ENCODE results near the gene TBC1D23. TPM values are rescaled to one million over a fixed set of nuclear protein-coding genes. Genes with fewer than 3 reads are reported as not detected.
"Not testable (repeated sequence)": the region's sequence is repeated elsewhere in the genome, so short reads cannot be mapped to it uniquely, and the experiment has no call there.

TBC1D23 gene
- total RNA-seq, 4 donors from 2014 or later = 25.7 to 36.6 (median 34.6) TPM

DNA sequence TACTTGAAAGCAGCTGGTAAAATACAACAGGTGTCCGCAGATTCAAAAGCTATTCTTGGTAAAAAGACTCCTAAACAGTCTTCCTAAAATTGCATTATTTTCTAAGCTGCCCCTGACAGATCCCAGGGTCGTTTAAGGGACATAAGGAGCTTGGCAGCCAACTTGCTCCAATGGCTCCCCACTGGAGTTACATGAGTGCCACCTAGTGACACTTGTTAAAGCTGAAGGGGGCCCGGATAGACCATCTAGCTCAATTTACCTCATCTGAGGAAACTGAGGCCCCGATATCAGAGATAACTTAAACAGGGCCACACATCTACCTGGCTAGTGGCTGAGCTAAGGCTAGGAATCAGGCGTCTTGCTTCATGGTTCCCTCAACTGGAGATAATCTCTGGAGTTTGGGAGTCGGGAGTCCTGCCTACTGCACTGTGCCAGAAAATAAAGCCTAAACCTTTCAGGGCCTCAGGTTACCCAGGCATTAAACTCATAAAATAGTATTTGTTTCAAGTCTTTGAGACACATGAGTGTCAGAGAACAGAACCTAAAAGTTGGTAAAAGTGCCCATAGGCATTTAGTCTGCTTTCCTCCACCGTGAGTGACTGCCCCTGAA, 6.5 kb upstream of the TBC1D23 start:
- H3K27ac ChIP-seq = no peak overlapping the region
- H3K9me3 ChIP-seq = no peaks in the 10 kb centered on the region
- no peak overlapping the region for H3K4me3 ChIP-seq
- H3K36me3 ChIP-seq = no peaks in the 10 kb centered on the region
- no peaks in the 10 kb centered on the region for H3K27me3 ChIP-seq
- H3K4me1 ChIP-seq = peaks cover 8% of the 10 kb centered on the region
- no peak for TF ChIP-seq POLR2A (IDR thresholded peaks at IDR 0.05)
- TF ChIP-seq EP300 (IDR thresholded peaks at IDR 0.05) = no peak
- TF ChIP-seq, protein P1, sequence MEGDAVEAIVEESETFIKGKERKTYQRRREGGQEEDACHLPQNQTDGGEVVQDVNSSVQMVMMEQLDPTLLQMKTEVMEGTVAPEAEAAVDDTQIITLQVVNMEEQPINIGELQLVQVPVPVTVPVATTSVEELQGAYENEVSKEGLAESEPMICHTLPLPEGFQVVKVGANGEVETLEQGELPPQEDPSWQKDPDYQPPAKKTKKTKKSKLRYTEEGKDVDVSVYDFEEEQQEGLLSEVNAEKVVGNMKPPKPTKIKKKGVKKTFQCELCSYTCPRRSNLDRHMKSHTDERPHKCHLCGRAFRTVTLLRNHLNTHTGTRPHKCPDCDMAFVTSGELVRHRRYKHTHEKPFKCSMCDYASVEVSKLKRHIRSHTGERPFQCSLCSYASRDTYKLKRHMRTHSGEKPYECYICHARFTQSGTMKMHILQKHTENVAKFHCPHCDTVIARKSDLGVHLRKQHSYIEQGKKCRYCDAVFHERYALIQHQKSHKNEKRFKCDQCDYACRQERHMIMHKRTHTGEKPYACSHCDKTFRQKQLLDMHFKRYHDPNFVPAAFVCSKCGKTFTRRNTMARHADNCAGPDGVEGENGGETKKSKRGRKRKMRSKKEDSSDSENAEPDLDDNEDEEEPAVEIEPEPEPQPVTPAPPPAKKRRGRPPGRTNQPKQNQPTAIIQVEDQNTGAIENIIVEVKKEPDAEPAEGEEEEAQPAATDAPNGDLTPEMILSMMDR (IDR thresholded peaks at IDR 0.05) = peak; percentile 59
- no peak for DNase-seq (ENCODE audit: low spot score in 2 of 2)
- WGBS = 39% methylated on average over 6 of the region's 7 CpGs

GRCh38 chr3:100256731-100257151, 4.1 kb upstream of the TBC1D23 start:
- H3K27ac ChIP-seq = no peak overlapping the region
- H3K9me3 ChIP-seq = no peaks in the 10 kb centered on the region
- no peaks in the 10 kb centered on the region for H3K27me3 ChIP-seq
- TF ChIP-seq EP300 (IDR thresholded peaks at IDR 0.05) (no peak), POLR2A (IDR thresholded peaks at IDR 0.05) (no peak), POLR2AphosphoS5 (IDR thresholded peaks at IDR 0.05) (no peak)
- TF ChIP-seq, protein P1 (IDR thresholded peaks at IDR 0.05) = no peak
- no peak overlapping the region for H3K4me3 ChIP-seq
- DNase-seq (ENCODE audit: low spot score in 2 of 2) = no peak
- no peaks in the 10 kb centered on the region for H3K36me3 ChIP-seq
- peaks cover 19% of the 10 kb centered on the region for H3K4me1 ChIP-seq

DNA sequence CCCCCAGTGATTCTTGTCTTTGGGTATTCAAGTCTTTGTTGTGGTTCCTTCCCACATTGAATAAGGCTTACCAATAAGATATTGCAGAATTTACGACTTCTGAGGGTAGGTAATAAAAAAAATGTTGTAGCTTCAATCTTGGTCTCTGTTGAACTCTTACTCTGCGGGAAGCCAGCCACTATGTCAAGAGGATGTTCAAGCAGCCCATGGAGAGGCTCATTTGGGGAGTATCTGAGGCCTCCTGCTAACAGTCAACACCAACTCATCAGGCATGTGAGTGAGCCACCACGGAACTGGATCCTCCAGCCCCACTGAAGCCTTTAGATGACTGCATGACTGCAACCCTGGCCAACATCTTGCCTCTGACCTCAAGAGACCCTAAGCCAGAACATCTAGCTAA, 3.2 kb upstream of the TBC1D23 start:
- Histone ChIP-seq H3K9me3 (no peaks in the 10 kb centered on the region), H3K4me1 (peaks cover 27% of the 10 kb centered on the region), H3K36me3 (no peaks in the 10 kb centered on the region), H3K4me3 (no peak overlapping the region), H3K27ac (no peak overlapping the region), H3K27me3 (no peaks in the 10 kb centered on the region)
- TF ChIP-seq, protein P1 (IDR thresholded peaks at IDR 0.05) = no peak
- TF ChIP-seq POLR2A (IDR thresholded peaks at IDR 0.05) (no peak), EP300 (IDR thresholded peaks at IDR 0.05) (no peak), POLR2AphosphoS5 (IDR thresholded peaks at IDR 0.05) (no peak)
- DNase-seq (ENCODE audit: low spot score in 2 of 2) = no peak
- WGBS = 85% methylated on average over 3 of the region's 3 CpGs

- H3K9me3 ChIP-seq = no peaks in the 10 kb centered on the region
- H3K4me1 ChIP-seq = peaks cover 53% of the 10 kb centered on the region
- 7% methylated on average over 18 of the region's 18 CpGs for WGBS
- TF ChIP-seq, protein P1 (IDR thresholded peaks at IDR 0.05) = no peak
- TF ChIP-seq POLR2AphosphoS5 (IDR thresholded peaks at IDR 0.05) = no peak
- no peak for TF ChIP-seq POLR2A (IDR thresholded peaks at IDR 0.05)
- no peak for TF ChIP-seq EP300 (IDR thresholded peaks at IDR 0.05)
- H3K27me3 ChIP-seq = no peaks in the 10 kb centered on the region
- no peaks in the 10 kb centered on the region for H3K36me3 ChIP-seq
- H3K4me3 ChIP-seq = peak overlapping the region; percentile 93
- peak overlapping the region; percentile 99 for H3K27ac ChIP-seq
- DNase-seq (ENCODE audit: low spot score in 2 of 2) = peak in 1 of 2 donors; percentile 77
Measured at GRCh38 chr3:100260081-100260684, 609 bp upstream of the TBC1D23 start.

DNA sequence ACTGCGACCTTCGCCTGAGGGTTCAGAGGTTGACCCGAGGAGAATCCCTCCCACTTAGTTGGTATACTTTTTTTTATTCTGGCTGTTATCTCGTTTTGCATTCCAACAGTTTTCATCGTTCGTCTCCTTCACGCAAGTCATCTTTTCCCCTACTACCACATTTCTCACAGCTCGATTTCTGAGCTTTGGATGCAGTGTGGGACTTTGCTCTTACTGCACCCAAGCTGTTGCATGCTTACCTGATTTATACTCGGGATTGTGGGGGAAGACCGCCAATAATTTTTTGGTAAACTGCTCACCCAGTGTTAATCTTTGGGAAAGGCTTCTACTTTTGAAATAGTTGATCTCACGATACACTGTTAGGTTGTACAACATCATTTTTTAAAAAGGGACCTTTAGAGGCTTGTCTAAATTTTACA, 702 bp downstream of the TBC1D23 start:
- no peak for DNase-seq (ENCODE audit: low spot score in 2 of 2)
- Histone ChIP-seq H3K36me3 (no peaks in the 10 kb centered on the region), H3K27ac (peak overlapping the region; percentile 99), H3K4me1 (peaks cover 57% of the 10 kb centered on the region), H3K9me3 (no peaks in the 10 kb centered on the region), H3K4me3 (peak overlapping the region; percentile 93), H3K27me3 (no peaks in the 10 kb centered on the region)
- 3% methylated on average over 11 of the region's 11 CpGs for whole genome bisulfite sequencing
- TF ChIP-seq, protein P1 (IDR thresholded peaks at IDR 0.05) = no peak
- no peak for TF ChIP-seq POLR2A (IDR thresholded peaks at IDR 0.05)
- TF ChIP-seq POLR2AphosphoS5 (IDR thresholded peaks at IDR 0.05) = no peak
- no peak for TF ChIP-seq EP300 (IDR thresholded peaks at IDR 0.05)

DNA sequence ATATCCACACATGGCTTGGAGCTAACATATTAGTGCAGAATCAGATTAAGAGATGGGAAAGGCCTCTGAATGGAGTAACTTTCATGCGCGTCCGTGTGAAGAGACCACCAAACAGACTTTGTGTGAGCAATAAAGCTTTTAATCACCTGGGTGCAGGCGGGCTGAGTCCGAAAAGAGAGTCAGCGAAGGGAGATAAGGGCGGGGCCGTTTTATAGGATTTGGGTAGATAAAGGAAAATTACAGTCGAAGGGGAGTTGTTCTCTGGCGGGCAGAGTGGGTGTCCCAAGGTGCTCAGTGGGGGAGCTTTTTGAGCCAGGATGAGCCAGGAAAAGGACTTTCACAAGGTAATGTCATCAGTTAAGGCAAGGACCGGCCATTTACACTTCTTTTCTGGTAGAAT, 2.1 kb downstream of the TBC1D23 start:
- not testable (repeated sequence) for DNase-seq (ENCODE audit: low spot score in 2 of 2); H3K9me3 ChIP-seq; H3K27ac ChIP-seq; H3K4me3 ChIP-seq; H3K36me3 ChIP-seq; H3K27me3 ChIP-seq
- peaks cover 49% of the 10 kb centered on the region for H3K4me1 ChIP-seq
- WGBS = 78% methylated on average over 11 of the region's 11 CpGs
